ENCODE measurements around the gene MED31.
"Not testable (repeated sequence)": the region's sequence is repeated elsewhere in the genome, so short reads cannot be mapped to it uniquely, and the experiment has no call there.

The MED31 gene

DNA sequence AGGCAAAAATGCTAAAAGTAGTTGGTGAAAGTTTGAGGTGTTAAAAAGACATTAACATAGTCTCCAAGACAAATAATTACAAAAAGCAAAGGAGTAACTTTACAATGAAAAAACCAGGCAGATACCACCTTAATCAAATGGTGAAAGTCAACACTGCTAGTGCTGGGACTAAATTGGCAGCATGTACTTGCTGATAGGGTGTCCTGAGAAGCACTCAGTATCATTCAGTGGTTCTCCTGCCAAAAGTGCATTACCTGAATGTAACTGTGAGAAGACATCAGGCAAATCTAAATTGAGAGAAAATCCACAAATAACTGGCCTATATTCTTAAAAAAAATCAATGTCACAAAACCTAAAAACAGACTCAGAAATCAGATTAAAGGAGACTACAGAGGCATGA is 18.9 kb downstream of the MED31 start:
- no peak for DNase-seq (ENCODE audit: extremely low read depth in 1 of 2, low read depth in 1 of 2)

DNA sequence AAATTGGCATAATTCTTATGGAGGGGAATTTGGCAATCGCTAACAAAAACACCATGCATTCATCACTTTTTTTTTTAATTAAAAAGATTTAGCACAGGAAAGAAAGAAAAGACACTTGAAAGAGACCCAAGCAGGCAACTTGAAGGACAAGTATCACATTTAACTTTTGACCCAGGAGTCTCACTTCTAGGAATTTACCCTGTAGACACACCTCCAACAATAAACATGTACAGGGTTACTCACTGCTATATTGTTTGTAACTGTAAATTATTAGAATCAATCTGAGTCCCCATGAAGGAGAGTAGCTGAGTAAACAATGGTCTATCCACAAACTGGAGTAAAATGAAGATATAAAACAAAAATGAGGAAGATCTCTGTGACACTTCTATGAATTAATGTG is 21.0 kb downstream of the MED31 start:
- DNase-seq (ENCODE audit: extremely low read depth in 1 of 2, low read depth in 1 of 2): no peak

DNA sequence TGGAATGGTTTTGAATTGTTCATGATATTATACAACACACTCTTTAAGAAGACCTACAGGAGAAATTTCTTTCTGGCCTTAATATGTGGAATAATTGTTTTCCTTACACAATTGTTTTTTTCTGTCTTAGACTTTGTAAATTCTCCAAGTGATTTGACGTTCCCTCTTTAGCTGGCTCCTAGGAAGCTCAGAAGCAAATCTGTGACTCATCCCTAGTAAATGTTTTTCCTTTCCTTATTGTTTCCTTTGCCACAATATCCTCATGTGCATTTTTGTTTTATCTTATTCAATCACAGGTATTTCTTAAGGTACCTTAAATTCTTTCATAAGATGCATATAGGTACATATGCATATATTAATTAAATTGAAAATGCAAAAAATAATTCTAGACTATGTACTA is 24.4 kb downstream of the MED31 start:
- DNase-seq (ENCODE audit: extremely low read depth in 1 of 2, low read depth in 1 of 2): no peak

DNA sequence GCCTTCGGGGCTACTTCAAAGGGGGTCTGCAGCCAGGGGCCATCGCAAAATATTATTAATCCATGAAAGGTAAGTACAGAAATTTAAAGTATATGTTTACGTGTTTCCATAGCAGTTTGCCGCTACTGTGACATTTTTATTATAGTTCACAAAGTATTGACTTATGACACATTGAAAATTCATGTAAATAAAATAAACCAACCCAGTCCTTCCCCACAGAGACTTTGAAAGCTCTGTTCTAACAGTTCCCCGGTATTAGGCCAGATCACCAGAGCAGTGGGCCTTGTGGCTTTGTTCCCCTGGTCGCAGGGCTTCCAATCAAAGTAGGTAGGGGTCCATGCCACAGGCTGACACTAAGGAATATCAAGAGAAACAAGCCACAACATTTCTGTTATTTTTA is 24.8 kb downstream of the MED31 start:
- no peak for DNase-seq (ENCODE audit: extremely low read depth in 1 of 2, low read depth in 1 of 2)

DNA sequence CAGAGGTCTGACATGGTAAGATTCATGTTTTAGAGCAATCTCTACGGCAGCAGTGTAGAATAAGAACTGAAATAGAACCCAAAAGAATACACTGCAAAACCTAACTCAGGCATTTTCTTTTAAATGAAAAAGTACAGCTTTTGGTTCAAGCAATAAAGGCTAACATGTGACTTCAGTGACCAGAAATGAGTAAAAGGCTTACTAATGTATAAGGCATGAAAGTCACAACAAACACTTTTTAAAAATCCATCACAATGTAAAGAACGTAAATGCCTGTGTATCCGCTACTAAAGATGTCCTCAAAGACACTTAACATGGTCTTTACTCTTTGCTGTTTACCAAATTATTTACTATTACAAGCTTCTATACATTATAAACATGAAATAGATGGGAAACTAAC is 27.5 kb downstream of the MED31 start:
- DNase-seq (ENCODE audit: extremely low read depth in 1 of 2, low read depth in 1 of 2): no peak

DNA sequence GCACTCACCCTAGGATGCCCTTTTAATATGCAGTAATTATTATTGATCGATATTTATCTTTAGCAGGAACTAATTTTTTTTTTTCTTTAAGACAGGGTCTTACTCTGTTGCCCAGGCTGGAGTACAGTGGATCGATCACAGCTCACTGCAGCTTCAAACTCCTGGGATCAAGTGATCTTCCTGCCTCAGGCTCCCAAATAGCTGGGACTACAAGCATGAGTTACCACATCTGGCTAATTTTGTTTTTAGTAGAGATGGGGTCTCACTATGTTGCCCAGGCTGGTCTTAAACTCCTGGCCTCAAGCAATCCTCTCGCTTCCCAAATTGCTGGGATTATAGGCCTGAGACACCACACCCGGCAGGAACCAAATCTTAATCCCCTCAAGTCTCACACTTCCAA is 40.2 kb downstream of the MED31 start:
- DNase-seq (ENCODE audit: extremely low read depth in 1 of 2, low read depth in 1 of 2): no peak

DNA sequence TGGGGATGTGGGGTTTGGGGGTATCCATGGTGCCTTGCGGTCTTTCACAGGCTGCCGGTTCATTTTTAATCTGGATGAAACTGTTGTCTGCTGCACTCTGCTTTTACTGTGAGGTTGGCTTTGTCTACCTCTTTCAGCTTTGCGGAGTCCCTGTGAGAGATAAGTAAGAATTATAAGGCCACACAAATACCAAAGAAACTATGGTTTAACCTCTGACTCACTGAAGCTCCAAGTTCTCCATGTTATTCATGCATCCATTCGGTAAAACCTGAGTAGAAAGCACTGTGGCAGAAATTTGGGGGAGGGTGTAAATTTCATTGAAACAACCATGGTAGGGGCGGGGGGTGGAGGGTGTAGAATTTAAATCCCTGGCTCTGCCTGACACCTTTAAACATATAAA is 41.4 kb downstream of the MED31 start:
- no peak for DNase-seq (ENCODE audit: extremely low read depth in 1 of 2, low read depth in 1 of 2)

DNA sequence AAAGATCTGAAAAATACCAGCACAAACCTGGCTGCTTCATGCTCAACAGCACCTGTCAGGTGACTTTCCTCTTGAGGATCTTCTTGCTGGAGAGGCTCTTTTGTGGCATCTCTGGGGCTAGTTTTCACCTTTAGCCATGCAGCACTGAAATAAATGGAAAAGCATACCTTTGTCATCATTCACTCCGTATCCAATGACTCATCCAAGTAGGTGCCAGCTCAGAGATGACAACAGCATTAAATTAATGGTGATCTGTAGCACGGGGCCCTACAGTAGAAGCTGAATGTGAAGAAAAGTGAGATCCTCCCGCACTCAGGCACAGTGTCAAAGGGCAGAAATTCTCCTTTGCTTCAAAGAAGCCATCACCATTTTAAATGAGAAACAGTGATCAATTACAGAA is 43.1 kb downstream of the MED31 start:
- no peak for DNase-seq (ENCODE audit: extremely low read depth in 1 of 2, low read depth in 1 of 2)

DNA sequence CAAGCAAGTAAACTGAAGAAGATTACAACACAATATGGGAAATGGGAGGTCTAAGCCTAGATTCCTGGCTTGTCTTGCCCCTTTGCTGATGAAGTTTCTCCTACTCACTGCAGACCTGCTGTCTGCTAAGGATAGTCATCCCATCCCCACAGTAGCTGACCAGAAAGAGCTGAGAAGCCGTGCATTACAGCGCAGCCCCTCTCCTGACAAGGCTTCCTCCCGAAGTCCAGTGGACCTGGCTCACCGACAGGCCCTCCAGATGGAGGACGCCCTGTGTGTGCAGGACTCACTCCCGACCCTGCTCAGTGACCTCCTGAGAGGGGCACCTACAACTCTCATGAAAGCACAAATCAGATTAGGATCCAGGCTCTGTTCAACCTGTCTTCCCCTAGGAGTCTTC is 46.3 kb downstream of the MED31 start:
- DNase-seq (ENCODE audit: extremely low read depth in 1 of 2, low read depth in 1 of 2): no peak

DNA sequence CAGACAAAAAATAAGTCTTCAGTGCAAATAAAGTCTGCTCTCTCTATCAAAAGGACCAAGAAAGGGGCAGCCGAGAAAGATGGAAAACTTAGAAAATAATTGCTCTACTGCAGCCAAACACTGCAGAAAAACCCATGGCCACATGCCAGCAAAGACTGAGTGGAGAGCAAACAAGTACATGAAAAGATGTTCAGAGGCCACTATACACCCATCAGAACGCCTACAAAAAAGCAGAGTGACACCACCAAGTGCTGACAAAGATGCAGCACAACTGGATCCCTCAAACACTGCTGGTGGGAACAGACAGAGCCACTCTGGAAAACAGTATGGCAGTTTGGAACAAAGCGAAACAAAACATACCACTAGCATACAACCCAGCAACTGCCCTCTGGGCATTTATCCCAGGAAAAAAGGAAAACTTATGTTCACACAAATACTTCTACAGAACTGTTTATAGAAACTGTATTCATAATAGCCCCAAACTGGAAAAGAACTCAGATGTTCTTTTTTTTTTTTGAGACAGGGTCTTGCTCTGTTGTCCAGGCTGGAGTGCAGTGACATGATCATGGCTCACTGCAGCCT is 47.6 kb downstream of the MED31 start:
- no peak for DNase-seq (ENCODE audit: extremely low read depth in 1 of 2, low read depth in 1 of 2)

DNA sequence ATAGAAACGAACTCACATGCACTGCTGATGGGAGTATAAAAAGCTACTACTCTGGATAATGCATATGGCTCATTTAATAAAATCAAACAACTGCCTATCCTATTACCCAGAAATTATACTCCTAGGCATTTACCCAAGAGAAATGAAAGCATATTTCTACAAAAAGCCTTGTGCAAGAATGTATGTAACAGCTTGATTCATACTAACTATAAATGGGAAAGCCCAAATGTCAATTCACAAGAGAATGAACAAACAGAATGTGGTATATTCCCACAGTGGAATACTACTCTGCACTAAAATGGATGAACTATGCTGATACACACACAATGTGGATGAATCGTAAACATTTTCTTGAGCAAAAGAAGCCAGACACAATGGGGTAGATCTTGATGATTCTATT is 49.3 kb downstream of the MED31 start:
- DNase-seq (ENCODE audit: extremely low read depth in 1 of 2, low read depth in 1 of 2): no peak

DNA sequence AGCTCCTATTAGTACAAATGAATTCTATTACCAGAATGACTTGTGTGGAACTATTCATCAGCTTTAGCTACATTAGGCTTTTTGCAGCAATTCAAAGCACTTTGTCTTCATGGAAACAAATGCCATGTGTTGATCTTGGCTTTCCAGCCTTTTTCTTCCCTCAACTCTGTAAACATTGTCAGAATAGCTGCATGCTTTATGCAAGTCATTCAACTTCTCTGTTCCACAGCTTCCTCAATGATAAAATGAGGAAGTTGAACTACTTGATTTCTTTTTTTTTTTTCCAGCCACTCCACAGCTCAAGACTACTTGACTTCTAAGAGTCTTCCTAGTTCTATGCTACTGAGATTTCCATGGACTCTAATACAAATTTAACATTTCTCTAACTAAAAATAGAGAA is 52.0 kb downstream of the MED31 start:
- DNase-seq (ENCODE audit: extremely low read depth in 1 of 2, low read depth in 1 of 2): no peak

DNA sequence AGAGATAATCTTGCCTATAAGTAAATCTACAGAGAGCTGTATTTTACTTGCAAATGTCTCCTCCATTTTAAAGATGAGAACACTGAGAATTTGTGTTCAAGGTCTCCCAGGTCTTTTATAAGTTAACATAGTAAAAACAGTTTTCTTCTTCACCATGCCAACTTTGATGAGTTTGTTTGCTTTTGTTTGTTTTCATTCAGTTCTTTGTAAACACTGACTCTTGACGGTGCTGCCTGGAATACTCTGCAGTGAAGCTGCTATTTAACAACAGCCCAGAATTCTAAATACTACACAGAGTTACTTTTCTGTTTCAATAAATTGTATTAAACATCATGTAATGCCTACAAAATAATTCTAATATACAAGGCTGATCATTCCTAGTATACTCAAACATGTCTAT is 53.7 kb downstream of the MED31 start:
- no peak for DNase-seq (ENCODE audit: extremely low read depth in 1 of 2, low read depth in 1 of 2)

DNA sequence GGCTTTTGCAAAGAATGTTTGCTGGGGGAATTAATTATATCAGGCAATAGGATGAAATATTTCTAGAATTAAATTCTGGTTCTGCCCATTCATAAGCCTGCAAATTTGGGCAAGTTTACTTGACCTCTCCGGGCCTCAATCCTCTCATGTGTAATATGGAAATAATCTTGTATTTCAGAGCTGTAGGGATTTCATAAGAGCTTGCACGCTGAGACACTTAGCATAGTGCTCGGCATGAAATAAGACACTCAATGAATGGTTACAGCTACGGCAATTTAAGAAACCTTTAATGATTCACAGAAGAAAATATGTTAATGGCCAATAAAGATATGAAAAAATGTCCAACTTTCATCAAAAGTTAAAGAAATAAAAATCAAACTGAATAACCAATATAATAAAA is 54.5 kb downstream of the MED31 start:
- no peak for DNase-seq (ENCODE audit: extremely low read depth in 1 of 2, low read depth in 1 of 2)

DNA sequence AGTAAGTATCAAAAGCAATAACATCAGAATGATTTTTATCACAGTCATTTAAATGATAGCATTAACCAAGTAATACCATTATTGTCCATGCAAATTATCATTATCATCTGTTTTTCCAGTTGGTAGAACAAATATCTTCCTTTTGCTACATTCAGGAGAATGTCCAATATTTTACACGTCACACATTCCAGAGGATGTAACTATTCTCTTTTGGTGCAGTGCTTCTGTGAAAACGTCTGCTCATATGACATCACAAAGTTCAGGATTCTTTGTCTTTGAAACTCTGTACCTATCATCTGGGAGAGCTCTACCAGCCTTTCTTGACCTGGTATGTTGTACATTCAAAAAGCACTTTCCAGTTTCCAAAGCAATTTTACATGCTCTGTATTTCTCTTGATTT is 54.9 kb downstream of the MED31 start:
- DNase-seq (ENCODE audit: extremely low read depth in 1 of 2, low read depth in 1 of 2): no peak

DNA sequence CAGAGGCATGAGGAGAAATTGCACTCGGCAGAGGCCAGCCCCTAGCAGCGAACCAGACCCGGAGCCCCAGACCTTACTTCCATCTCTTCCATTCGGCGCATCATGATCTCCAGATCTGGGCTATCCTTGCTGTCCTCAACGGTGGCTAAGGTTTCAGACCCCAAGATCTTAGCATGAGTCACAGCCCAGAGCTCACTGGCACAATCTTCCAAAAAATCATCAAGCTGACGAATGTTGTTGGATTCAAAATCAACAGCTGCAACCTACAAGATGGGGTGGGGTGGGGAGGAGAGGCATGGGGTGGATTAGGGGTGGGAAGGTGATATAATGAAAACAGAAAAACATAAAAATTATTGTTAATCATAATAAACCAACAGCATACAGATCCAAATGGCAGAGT is 55.3 kb downstream of the MED31 start:
- no peak for DNase-seq (ENCODE audit: extremely low read depth in 1 of 2, low read depth in 1 of 2)

DNA sequence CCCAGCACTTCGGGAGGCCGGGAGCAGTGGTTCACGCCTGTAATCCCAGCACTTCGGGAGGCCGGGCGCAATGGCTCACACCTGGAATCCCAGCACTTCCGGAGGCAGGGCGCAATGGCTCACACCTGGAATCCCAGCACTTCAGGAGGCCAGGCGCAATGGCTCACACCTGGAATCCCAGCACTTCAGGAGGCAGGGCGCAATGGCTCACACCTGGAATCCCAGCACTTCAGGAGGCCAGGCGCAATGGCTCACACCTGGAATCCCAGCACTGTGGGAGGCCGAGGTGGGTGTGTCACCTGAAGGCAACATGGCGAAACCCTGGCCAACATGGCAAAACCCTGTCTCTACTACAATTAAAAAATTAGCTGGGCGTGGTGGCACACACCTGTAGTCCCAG is 58.0 kb downstream of the MED31 start:
- not testable (repeated sequence) for DNase-seq (ENCODE audit: extremely low read depth in 1 of 2, low read depth in 1 of 2)

Measured in stimulated activated CD8-positive, alpha-beta memory T cell treated with anti-CD3 and anti-CD28 coated beads, Interleukin-7, amount 100 ng/mL, for 48 hours (primary cell).